Raji (cell line): ENCODE data around the gene TTYH1.

ENCODE experiments used
- POLR2A ChIP-seq: IDR thresholded peaks from 2 replicates; pipeline ENCODE4 v1.6.1; 2011; ENCODE audit warnings: low read depth, low read length, control low read depth; ENCODE audit not compliant: insufficient read depth

The TTYH1 gene

DNA sequence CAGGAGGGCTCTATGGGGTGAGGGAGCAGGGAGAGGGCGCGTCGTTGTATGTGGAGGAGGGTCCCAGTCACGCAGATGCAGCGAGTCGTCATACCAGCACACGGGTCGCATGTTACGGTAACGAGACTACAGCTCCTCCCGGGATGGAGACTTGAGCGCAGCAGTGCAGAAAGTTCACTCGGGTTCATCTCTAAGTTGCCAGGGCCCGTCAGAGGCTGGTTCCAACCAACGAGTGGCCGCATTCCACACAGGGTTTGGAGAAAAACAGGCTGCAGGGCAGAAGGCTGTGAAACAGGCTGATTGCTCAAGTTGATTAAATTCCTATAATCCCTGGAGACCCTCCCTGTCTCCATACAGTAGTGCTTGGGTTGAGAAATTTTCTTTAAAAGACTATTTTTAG lies 21.9 kb upstream of the TTYH1 start:
- no peak for TF ChIP-seq POLR2A

DNA sequence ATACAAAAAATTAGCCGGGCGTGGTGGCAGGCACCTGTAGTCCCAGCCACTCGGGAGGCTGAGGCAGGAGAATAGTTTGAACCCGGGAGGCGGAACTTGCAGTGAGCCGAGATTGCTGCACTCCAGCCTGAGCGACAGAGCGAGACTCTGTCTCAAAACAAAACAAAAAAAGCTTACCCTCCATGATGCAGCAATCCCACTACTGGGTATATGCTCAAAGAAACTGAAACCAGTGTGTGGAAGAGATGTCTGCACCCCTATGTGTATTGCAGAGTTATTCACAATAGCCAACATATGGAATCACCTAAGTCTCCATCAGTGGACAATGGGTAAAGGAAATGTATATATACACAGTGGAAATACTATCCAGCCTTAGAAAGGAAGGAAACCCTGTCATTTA lies 19.6 kb upstream of the TTYH1 start:
- no peak for TF ChIP-seq POLR2A

DNA sequence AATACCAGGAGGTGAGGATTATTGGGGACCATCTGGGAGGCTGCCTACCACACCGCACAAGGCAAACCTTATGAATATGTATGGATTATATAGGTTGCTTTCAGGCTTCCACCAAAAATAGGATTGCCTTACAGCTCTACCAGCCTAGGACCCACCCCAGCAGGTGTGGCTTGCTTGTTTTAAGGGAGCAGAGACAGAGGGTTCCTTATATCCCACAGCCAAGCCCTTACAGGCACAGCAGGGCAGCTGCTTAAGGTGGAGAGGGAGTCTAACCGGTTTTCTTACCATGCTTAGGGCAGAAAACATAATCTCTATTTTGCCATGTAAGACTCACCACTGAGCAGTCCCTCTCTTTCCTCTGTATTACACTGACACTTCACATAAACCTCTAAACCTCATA lies 16.1 kb upstream of the TTYH1 start:
- TF ChIP-seq POLR2A: no peak

DNA sequence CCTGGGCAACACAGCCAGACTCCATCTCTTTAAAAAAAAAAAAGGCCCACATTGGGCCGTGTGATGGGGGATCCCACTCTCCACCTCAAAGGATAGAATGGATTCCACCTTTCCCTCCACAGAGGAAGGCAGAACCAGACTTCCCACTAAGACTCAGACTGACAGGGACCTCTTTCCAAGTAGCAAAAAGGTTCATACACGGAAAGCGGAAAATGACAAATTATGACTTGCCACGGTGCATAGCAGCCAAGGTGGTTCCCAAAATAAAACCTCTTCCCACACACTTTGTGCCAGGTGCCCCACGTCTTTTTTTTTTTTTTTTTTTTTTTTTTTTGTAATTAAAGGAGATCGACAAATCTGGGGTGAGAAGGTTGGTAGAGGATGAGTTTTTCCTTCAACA lies 14.4 kb upstream of the TTYH1 start:
- no peak for TF ChIP-seq POLR2A

DNA sequence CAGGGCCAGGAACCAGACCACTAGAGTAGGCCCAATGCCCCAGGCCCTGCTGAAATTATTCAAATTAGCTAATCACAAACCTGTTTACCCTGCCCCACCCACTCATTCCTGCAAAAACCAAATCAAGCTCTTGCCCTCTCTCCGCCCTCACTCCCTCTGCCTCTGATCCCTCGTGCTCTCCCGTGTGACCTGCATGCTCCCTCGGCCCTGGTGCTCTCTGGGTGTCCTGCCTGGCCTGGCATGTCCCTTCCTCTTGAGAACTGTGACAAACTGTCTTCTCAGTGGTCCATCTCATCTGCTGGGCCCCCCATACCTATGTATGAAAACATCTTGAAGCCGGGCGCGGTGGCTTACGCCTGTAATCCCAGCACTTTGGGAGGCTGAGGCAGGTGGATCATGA lies 12.2 kb upstream of the TTYH1 start:
- TF ChIP-seq POLR2A: no peak

DNA sequence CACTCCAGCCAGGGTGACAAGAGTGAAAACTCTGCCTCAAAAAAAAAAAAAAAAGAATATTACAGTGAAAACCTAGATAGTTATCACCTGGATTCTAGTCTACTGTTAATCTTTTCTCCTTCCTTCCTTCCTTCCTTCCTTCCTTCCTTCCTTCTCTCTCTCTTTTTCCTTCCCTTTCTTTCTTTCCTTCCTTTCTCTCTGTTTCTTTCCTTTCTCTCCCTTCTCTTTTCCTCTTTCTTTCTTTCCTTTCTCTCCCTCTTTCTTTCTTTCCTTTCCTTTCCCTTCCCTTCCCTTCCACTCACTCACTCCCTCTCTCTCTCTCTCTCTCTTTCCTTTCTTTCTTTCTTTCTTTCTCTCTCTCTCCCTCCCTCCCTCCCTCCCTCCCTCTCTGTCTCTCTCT lies 9.6 kb upstream of the TTYH1 start:
- TF ChIP-seq POLR2A: no peak

DNA sequence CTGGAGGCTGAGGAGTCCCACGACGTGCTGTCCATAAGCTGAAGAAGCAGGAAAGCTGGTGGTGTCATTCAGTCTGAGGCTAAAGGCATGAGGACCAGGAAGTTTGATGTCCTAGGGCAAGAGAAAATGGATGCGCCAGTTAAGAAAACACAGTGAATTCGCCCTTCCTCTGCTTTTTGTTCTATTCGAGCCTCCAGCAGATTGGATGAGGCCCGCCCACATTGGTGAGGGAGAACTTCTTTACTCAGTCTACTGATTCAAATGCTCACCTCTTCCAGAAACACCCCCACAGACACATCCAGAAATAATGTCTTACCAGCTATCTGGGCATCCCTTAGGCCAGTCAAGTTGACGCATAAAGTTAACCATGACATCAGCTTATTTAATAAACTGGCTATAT lies 7.5 kb upstream of the TTYH1 start:
- TF ChIP-seq POLR2A: no peak

DNA sequence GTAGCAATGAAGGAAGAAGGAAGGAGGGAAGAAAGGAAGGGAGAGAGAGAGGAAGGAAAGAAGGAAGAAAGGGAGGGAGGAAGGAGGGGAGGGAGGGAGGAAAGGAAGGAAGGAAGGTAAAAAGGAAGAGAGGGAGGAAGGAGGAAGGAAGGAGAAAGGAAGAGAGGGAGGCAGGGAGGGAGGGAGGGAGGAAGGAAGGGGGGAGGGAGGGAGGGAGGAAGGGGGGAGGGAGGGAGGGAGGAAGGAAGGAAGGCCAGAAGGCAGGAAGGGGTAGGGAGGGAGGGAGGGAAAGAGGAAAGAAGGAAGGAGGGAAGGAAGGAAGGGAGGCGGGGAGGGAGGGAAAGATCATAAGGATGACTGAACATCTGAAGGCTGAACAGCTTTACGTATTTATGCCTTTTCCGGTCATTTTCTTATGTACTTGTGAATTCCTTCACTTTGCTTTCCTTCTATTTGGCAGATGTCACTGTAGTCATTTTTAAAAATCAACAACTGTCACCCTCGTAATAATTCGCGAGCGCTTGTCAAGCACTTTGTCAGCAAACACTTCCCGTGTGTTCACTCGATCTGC lies 6.7 kb upstream of the TTYH1 start:
- TF ChIP-seq POLR2A: no peak

DNA sequence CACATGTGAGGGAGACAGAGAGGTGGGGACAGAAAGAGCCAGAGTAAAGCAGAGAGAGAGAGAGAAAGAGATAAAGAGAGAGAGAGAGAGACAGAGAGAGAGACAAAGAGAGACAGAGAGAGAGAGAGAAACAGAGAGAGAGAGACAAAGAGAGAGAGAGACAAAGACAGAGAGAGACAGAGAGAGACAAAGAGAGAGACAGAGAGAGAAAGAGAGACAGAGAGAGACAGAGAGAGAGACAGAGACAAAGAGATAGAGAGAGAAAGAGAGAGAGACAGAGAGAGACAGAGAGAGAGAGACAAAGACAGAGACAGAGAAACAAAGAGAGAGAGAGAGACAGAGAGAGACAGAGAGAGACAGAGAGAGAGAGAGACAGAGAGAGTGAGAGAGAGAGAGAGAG lies 4.2 kb upstream of the TTYH1 start:
- TF ChIP-seq POLR2A: no peak

DNA sequence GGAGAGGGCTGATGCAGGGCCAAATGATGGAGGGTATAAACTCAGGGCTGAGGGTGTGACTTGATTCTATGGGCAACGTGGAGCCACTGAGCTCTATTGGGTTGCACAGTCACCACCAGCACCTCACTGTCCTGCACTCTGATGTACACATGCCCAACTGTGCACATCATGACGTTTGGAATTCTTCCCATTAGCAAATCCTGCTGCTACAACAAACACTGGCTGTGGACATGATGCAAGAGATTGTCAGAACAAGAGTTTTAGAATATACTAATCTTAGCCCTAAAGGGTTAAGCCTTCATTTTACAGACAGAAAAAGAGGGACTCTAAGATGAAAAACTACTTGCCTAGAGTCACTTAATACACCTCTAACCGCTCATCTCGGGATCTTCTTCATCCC lies 2.4 kb upstream of the TTYH1 start:
- no peak for TF ChIP-seq POLR2A

DNA sequence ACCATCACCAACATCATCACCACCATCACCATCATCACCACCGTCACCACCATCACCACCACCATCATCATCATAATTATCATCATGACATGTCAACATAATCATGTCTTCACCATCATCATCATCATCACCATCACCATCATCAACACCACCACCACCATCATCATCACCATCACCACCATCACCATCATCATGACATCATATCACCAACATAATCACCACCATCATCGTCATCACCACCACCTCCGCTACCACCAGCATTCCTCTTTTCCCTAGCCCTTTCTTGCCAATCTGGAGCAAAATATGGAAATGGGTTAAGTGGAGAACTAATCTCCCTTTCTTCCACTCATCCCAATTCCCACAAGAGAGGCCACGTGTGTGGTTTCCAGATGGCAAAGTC lies 1.1 kb upstream of the TTYH1 start:
- no peak for TF ChIP-seq POLR2A

DNA sequence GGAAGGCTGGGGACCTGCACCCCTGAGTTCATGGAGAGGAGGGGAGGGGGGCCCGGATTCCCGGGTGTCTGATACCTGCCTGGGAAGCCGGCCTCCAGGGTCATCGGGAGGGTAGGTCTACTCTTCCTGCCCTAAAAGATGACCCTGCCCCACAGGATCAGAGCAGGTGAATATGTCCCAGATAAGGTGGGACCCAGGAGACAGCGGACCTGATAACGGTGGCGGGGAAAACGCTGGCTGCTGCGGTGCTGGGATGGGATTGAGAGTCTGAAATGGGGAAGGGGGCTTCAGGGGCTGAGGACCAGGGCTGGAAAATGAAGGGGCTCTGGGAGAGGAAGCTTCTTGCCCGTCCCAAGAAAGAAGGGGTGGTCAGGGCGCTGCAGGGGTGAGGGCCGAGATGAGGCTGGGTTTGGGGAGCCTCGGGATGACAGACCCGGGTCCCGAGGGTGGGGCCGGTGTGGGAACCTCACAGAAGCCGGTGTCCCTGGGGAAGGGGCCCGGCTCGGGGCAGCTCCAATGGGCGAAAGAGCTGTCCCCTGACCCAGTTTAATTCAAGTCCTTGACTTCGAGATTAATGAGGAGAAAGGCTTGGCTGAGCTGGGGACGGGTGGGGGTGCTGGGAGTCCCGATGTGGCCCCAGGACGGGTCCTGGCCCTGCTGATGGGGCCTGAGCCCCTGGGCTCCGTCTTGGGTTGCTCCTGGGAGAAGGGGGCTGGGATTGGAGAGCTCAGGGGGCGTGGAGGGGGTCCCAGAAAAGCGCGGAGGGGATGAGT lies 823 bp downstream of the TTYH1 start:
- no peak for TF ChIP-seq POLR2A

DNA sequence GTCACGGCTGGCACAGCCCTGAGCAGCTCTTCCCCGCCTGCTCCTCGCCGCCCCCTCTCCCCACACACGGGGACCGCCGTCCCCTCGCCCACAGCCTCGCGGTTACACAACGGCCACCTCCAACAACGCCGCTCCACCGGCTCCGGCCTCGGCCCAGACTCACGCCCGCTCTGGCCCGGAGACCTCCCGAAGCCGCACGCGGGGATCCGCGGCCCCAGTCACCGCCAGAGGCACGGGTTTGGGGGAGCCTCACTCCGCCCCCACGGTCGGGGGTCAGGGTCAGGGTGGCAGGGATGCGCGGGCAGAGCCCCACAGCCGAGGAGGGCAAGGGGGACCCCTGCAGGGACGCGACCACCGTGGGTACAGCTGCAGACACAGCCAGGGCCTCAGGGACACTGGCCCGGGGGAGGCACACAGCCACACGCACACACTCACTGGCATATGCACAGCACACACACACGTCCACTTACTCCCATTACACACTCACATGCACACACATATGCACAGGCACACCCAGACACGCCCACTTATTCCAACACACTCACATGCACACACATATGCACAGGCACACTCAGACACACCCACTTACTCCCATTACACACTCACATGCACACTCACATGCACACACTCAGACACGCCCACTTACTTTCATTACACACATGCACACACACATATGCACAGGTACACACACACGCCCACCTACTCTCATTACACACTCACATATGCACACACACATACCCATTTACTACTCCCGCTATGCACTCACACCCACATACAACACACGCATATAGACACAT lies 1.6 kb downstream of the TTYH1 start:
- TF ChIP-seq POLR2A: no peak

DNA sequence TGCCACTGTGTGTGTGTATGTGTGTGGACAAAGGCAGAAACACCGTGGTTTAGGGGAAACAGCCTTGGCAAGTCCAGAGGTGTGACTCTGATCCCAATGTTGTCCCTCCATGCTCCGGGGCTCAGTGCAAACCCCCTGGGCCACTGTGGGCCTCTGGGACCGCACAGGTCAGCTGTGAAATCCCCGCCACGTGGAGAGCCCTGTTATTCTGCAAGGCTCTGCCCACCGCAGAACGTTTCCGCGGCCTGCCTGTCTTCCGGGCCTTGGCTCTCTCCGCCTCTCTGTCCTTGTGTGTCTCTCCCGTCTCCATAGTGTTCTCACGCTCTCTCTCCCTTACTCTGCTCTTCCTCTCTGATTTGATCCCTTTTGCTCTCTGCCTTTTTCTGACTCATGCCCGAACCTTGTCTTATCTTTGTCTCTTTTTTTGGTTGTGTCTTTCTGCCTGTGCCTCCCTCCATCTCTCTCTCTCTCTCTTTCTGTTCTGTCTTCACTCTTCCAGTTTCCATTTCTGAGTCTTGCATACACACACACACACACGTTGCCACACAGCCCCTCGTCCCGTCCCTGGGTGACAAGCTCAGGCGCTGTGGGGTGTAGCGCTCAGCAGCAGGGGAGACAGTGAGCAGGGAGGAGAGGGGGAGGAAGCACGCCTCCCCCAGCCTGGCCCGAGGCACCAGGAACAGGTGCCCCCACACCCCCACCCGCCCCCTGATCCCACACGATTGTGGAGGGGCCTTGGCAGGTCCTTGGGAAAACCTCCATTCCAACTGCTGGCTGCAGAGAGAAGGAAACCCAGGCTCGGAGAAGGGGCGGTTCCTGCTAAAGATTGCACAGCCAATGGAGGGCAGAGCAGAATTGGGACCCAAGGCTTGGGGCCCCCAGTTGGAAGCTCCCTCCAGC lies 3.0 kb downstream of the TTYH1 start:
- TF ChIP-seq POLR2A: no peak
